Measurements from ENCODE around the gene CD248.
"Not testable (repeated sequence)": the region's sequence is repeated elsewhere in the genome, so short reads cannot be mapped to it uniquely, and the experiment has no call there.

The CD248 gene

DNA sequence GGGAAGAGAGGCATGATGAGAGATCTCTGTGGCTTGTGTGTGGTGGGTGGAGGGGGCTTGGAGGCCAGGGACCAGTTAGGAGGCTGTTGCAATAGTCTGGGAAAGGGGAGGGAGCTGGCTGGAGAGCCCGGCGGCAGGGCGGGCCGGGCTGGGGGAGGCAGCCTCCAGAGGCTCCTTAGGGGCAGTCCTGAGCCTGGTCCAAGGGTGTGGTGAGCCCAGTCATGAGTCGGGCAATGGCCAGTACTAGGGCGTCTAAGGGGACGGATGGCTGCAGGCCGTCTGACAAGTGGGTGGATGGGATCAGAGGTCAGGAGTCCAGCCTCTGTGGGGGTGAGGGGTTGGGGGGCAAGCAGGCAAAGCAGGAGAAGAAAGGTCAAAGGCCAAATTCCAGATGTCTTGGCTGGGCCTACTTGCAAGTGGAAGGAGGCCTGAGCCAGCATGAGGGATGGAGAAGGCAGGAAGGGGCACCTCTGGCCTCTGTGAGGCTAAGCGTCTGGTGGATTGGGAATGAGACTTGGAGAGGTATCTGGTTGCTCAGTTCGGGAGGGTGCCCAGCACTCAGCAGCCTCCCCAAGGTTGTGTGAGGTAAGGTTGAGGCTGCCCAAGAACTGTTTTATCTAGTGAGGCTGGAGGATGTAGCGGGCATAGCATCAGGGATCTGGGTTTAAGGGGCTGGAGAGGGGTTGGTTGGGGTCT lies 6.0 kb upstream of the CD248 start:
- Histone ChIP-seq H3K4me3 (ENCODE audit: low read length) (no peak overlapping the region), H3K27ac (ENCODE audit: low read length) (no peak overlapping the region), H3K9ac (ENCODE audit: low read length) (no peak overlapping the region), H3K36me3 (ENCODE audit: control insufficient read depth, low read depth, low read length) (no peaks in the 10 kb centered on the region), H3K27me3 (ENCODE audit: control insufficient read depth, insufficient read depth, low read length) (peaks cover 5% of the 10 kb centered on the region), H3K4me1 (ENCODE audit: control insufficient read depth, low read depth, low read length) (peaks cover 6% of the 10 kb centered on the region), H3K9me3 (ENCODE audit: control insufficient read depth, low read depth, low read length) (no peaks in the 10 kb centered on the region)

DNA sequence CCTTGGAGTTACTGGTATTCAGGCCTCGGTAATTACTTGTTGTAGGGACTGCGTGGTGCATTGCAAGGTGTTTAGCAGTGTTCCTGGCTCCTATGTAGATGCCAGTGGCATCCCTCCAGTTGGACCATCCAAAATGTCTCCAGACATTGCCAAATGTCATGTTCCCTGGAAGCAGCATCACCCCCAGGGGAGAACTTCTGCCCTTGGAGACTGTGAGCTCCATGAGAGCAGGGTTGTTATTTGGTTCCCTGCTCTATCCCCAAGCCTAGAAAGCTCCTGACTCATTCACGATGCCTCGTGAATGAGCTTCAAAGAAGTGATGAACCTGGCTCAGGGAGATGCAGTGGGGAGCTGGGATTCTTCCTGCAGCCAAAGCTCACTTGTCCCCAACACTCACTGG lies 4.8 kb upstream of the CD248 start:
- Histone ChIP-seq H3K4me1 (ENCODE audit: control insufficient read depth, low read depth, low read length) (peaks cover 14% of the 10 kb centered on the region), H3K36me3 (ENCODE audit: control insufficient read depth, low read depth, low read length) (no peaks in the 10 kb centered on the region), H3K27me3 (ENCODE audit: control insufficient read depth, insufficient read depth, low read length) (no peaks in the 10 kb centered on the region), H3K4me3 (ENCODE audit: low read length) (no peak overlapping the region), H3K9me3 (ENCODE audit: control insufficient read depth, low read depth, low read length) (no peaks in the 10 kb centered on the region), H3K27ac (ENCODE audit: low read length) (no peak overlapping the region), H3K9ac (ENCODE audit: low read length) (no peak overlapping the region)

DNA sequence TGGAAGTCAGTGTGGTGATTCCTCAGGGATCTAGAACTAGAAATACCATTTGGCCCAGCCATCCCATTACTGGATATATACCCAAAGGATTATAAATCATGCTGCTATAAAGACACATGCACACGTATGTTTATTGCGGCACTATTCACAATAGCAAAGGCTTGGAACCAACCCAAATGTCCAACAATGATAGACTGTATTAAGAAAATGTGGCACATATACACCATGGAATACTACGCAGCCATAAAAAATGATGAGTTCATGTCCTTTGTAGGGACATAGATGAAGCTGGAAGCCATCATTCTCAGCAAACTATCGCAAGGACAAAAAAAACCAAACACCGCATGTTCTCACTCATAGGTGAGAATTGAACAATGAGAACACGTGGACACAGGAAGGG lies 3.9 kb upstream of the CD248 start:
- H3K9me3 ChIP-seq (ENCODE audit: control insufficient read depth, low read depth, low read length); H3K27ac ChIP-seq (ENCODE audit: low read length); H3K9ac ChIP-seq (ENCODE audit: low read length); H3K27me3 ChIP-seq (ENCODE audit: control insufficient read depth, insufficient read depth, low read length); H3K4me3 ChIP-seq (ENCODE audit: low read length); H3K36me3 ChIP-seq (ENCODE audit: control insufficient read depth, low read depth, low read length): not testable (repeated sequence)
- peaks cover 14% of the 10 kb centered on the region for H3K4me1 ChIP-seq (ENCODE audit: control insufficient read depth, low read depth, low read length)

DNA sequence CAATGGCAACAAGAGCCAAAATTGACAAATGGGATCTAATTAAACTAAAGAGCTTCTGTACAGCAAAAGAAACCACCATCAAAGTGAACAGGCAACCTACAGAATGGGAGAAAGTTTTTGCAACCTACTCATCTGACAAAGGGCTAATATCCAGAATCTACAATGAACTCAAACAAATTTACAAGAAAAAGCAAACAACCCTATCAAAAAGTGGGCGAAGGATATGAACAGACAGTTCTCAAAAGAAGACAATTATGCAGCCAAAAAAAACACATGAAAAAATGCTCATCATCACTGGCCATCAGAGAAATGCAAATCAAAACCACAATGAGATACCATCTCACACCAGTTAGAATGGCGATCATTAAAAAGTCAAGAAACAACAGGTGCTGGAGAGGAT lies 3.4 kb upstream of the CD248 start:
- not testable (repeated sequence) for H3K27ac ChIP-seq (ENCODE audit: low read length); H3K9me3 ChIP-seq (ENCODE audit: control insufficient read depth, low read depth, low read length); H3K27me3 ChIP-seq (ENCODE audit: control insufficient read depth, insufficient read depth, low read length); H3K4me3 ChIP-seq (ENCODE audit: low read length); H3K36me3 ChIP-seq (ENCODE audit: control insufficient read depth, low read depth, low read length); H3K9ac ChIP-seq (ENCODE audit: low read length)
- H3K4me1 ChIP-seq (ENCODE audit: control insufficient read depth, low read depth, low read length), result peaks cover 14% of the 10 kb centered on the region

DNA sequence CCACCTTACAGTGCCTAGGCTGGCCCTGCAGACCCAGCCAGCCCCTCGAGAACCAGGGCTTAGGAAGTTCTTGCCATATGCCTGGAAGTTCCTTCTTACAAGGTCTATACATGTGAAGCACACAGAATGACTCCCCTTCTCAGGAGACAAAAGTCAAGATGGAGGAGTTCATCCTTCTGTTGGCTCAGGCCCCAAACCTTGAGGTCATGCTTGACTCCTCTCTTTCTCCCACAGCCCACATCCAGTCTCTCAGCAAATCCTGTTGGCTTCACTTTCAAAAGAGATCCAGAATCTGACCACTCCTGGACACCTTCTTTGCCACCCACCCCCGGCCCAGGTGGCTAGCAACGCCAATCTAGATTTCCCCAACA lies 1.7 kb upstream of the CD248 start:
- H3K4me3 ChIP-seq (ENCODE audit: low read length), result no peak overlapping the region
- no peaks in the 10 kb centered on the region for H3K36me3 ChIP-seq (ENCODE audit: control insufficient read depth, low read depth, low read length)
- no peaks in the 10 kb centered on the region for H3K27me3 ChIP-seq (ENCODE audit: control insufficient read depth, insufficient read depth, low read length)
- no peak overlapping the region for H3K9ac ChIP-seq (ENCODE audit: low read length)
- H3K4me1 ChIP-seq (ENCODE audit: control insufficient read depth, low read depth, low read length), result peaks cover 19% of the 10 kb centered on the region
- H3K9me3 ChIP-seq (ENCODE audit: control insufficient read depth, low read depth, low read length), result no peaks in the 10 kb centered on the region
- H3K27ac ChIP-seq (ENCODE audit: low read length), result no peak overlapping the region

DNA sequence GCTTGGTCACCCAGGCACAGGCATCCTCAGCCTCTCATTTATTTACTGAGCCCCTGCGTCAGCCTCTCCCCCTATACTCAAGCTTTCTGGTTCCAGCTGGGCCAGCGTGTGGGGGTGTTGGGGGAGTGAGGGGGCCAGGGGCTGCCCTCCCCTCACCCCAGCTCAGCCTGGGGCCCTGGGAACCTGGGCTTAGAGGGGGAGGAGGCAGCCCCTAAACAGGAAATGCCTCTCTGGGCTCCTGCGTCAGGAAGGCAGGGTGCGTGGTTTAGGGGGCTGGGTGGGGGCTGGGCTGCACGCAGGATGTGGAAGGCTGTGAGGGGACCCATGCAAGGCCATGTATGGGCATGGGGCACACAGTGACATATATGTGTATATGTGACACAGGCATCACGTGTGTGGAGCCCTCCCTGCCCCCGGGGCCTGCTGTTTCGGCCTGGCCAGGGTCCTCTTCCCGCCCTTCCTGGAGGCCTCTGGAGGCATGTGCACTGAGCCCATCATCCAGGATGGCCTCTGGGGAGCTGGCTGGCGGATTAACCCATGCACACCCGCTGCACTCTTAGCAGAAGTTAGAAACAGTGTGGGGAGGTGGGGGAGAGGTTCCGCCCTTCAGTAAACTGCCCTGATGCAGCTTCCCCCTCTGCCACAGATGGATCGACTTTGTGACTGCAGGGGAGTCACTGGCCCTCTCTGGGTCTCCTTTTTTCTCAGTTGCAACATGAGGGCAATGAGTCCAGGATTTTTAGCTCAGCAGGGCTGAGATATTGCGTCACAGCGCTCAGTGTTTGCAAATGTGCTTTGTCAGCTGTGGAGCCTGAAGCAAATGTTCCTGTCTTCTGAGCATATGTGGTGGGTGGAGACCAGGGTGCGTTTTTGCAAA lies 1.1 kb upstream of the CD248 start:
- Histone ChIP-seq H3K36me3 (ENCODE audit: control insufficient read depth, low read depth, low read length) (no peaks in the 10 kb centered on the region), H3K9me3 (ENCODE audit: control insufficient read depth, low read depth, low read length) (no peaks in the 10 kb centered on the region), H3K27ac (ENCODE audit: low read length) (peak overlapping the region; percentile 39), H3K4me1 (ENCODE audit: control insufficient read depth, low read depth, low read length) (peaks cover 20% of the 10 kb centered on the region), H3K27me3 (ENCODE audit: control insufficient read depth, insufficient read depth, low read length) (no peaks in the 10 kb centered on the region), H3K4me3 (ENCODE audit: low read length) (no peak overlapping the region), H3K9ac (ENCODE audit: low read length) (peak overlapping the region; percentile 22)

DNA sequence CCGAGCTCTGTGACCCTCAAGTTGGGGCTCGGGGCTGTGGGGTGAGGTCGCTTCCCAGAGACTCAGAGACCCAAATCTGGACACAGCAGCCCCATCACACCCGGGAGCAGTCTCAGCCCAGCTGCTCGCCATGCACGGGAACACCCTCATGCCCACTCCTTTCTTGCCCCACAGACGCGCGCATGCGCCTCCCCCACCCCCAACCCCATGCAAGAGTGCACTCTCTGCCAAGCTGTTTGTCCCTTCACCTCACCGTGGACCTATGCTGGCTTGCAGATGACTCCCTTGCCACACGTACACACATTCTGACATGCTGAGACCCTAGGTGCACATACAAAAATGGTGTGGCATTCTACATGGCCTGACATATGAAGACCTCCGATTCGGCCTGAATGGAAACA lies 478 bp upstream of the CD248 start:
- no peaks in the 10 kb centered on the region for H3K36me3 ChIP-seq (ENCODE audit: control insufficient read depth, low read depth, low read length)
- H3K9me3 ChIP-seq (ENCODE audit: control insufficient read depth, low read depth, low read length), result no peaks in the 10 kb centered on the region
- H3K27ac ChIP-seq (ENCODE audit: low read length), result peak overlapping the region; percentile 39
- H3K9ac ChIP-seq (ENCODE audit: low read length), result peak overlapping the region; percentile 22
- peaks cover 20% of the 10 kb centered on the region for H3K4me1 ChIP-seq (ENCODE audit: control insufficient read depth, low read depth, low read length)
- H3K4me3 ChIP-seq (ENCODE audit: low read length), result no peak overlapping the region
- H3K27me3 ChIP-seq (ENCODE audit: control insufficient read depth, insufficient read depth, low read length), result no peaks in the 10 kb centered on the region

DNA sequence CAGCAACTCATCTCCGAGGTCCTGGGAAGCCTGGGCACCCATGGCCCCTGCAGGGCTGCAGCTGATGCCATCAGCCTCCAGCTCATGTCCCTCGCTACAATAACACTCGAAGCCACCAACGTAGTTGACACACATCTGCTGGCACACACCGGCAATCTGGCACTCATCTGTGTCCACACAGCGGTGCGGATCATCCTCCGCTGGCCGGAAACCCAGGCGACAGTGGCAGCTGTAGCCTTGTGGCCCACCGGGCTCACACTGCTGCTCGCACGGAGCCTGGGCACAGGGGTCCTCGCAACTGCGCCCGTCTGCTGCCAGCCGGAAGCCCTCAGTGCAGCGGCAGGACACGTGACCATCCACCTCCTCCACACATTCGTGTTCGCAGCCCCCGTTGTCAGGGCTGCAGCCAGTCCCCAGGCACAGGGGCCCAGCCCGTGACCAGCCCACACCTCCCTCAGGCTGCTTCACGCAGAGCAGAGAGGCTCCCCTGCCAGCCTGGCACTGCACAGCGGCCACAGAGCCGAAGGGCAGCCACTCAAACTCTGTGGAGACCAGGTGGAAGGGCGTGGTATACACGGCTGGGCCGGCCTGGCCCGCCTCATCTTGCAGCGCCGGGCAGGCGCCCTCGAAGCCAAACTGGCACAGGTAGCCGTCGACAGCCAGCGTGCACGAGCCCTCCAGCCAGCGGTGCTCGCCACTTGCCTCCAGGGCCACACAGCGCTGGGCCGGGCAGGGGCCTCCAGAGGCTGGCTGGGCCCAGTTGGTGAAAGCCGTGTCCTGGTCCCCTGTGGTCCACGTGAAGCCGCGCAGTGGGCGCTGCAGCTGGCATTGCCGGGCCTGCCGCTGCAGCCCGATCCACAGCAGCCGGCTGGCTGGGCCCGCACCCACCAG lies 678 bp downstream of the CD248 start:
- Histone ChIP-seq H3K4me1 (ENCODE audit: control insufficient read depth, low read depth, low read length) (peaks cover 20% of the 10 kb centered on the region), H3K27ac (ENCODE audit: low read length) (no peak overlapping the region), H3K36me3 (ENCODE audit: control insufficient read depth, low read depth, low read length) (no peaks in the 10 kb centered on the region), H3K27me3 (ENCODE audit: control insufficient read depth, insufficient read depth, low read length) (no peaks in the 10 kb centered on the region), H3K9me3 (ENCODE audit: control insufficient read depth, low read depth, low read length) (no peaks in the 10 kb centered on the region), H3K9ac (ENCODE audit: low read length) (no peak overlapping the region), H3K4me3 (ENCODE audit: low read length) (no peak overlapping the region)

DNA sequence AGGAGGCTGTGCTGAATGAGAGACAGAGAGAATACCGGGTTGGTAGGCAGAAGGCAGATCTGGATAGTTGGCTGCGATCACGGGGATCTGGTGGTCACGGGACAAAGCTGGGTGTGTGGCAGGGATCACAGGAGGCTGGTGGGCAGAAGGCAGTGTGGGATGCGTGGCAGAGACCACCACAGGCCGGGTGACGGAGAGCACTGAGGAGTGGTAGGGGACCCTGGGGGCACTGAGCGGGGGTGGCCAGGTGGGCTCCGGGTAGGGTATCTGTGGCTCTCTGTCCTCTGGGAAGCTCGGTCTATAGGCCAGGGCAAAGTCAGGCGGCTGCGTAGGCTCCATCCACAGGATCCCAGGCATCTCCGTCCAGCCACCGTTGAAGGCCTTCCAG lies 1.4 kb downstream of the CD248 start:
- Histone ChIP-seq H3K27ac (ENCODE audit: low read length) (no peak overlapping the region), H3K4me1 (ENCODE audit: control insufficient read depth, low read depth, low read length) (peaks cover 20% of the 10 kb centered on the region), H3K4me3 (ENCODE audit: low read length) (no peak overlapping the region), H3K27me3 (ENCODE audit: control insufficient read depth, insufficient read depth, low read length) (no peaks in the 10 kb centered on the region), H3K36me3 (ENCODE audit: control insufficient read depth, low read depth, low read length) (no peaks in the 10 kb centered on the region), H3K9ac (ENCODE audit: low read length) (no peak overlapping the region), H3K9me3 (ENCODE audit: control insufficient read depth, low read depth, low read length) (no peaks in the 10 kb centered on the region)

DNA sequence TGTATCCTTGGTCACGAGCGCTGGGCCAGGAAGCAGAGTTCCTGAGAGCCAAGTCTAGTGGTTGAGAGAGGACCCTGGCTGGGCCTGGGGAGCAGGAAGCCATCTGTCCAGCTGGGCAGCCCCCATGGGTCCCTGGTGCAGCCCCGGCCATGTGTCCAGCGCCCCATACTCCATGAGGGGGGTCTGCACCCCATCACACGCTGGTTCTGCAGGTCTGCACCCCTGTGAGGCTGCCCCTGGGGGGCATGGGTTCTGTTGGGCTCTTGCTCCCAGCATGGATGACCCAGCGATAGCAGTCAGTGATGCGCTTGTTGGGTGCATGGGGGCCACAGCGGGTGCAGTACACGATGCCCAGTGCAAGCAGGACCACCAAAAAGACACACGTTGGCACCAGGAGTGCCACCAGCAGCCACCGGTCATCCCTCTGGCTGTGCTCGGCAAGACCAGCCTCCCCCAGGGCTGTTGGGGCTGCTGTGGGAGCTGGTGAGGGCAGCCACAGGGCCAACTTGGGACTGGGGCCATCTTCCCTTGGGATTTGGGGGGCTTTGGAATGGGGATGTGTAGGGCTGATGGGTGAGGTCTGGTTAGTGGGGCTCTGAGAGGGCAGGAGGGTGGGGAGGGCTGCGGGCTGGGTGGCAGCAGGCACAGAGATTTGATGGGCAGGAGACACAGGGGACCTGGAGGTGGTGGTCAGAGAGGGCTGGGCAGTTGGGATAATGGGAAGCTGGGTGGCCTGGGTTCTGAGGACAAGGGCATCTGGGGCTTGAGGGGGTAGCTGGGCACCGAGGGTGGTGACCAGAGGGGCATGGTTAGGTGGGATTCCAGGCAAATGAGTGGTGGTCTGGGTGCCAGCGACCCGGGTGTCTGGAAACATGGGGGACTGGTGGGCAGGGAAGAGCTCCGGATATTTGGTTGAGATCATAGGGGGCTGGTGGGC lies 2.0 kb downstream of the CD248 start:
- H3K4me3 ChIP-seq (ENCODE audit: low read length), result no peak overlapping the region
- peaks cover 20% of the 10 kb centered on the region for H3K4me1 ChIP-seq (ENCODE audit: control insufficient read depth, low read depth, low read length)
- H3K36me3 ChIP-seq (ENCODE audit: control insufficient read depth, low read depth, low read length), result no peaks in the 10 kb centered on the region
- no peak overlapping the region for H3K9ac ChIP-seq (ENCODE audit: low read length)
- H3K9me3 ChIP-seq (ENCODE audit: control insufficient read depth, low read depth, low read length), result no peaks in the 10 kb centered on the region
- no peak overlapping the region for H3K27ac ChIP-seq (ENCODE audit: low read length)
- H3K27me3 ChIP-seq (ENCODE audit: control insufficient read depth, insufficient read depth, low read length), result no peaks in the 10 kb centered on the region

DNA sequence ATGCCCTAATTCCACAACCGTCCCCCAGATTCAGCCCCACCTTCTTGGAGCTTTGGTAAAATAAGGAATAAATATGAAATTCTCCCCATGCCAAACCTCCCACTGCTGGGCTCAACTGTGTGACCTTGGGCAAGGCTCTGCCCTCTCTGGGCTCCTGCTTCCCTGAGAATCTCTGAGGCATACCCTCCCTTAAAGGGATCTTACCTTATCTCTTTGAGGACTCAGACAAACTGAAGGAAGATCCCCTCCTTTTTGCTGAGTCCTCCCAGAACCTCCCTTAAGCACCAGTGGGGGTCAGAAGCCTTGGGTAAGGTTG lies 2.7 kb downstream of the CD248 start:
- H3K36me3 ChIP-seq (ENCODE audit: control insufficient read depth, low read depth, low read length), result no peaks in the 10 kb centered on the region
- H3K9me3 ChIP-seq (ENCODE audit: control insufficient read depth, low read depth, low read length), result no peaks in the 10 kb centered on the region
- no peak overlapping the region for H3K27ac ChIP-seq (ENCODE audit: low read length)
- H3K4me3 ChIP-seq (ENCODE audit: low read length), result no peak overlapping the region
- no peak overlapping the region for H3K9ac ChIP-seq (ENCODE audit: low read length)
- H3K27me3 ChIP-seq (ENCODE audit: control insufficient read depth, insufficient read depth, low read length), result no peaks in the 10 kb centered on the region
- H3K4me1 ChIP-seq (ENCODE audit: control insufficient read depth, low read depth, low read length), result peaks cover 20% of the 10 kb centered on the region
